Osteoblast (primary cell): ENCODE results near the gene NSD2. TPM values are rescaled to one million over a fixed set of nuclear protein-coding genes. Genes with fewer than 3 reads are reported as not detected.
"Not testable (repeated sequence)": the region's sequence is repeated elsewhere in the genome, so short reads cannot be mapped to it uniquely, and the experiment has no call there.

Experiments used
- DNase-seq: peaks from one replicate; pipeline ENCODE4 v3.0.0; 2011; ENCODE audit warnings: low spot score, mixed read lengths; ENCODE audit not compliant: insufficient read length; ENCODE audit errors: missing footprints
- H2AFZ ChIP-seq: 2 replicates; pipeline ENCODE4 v1.6.0; 2011; ENCODE audit warnings: mild to moderate bottlenecking, low read length
- H3K27ac ChIP-seq: 2 replicates; pipeline ENCODE4 v1.5.1; 2011; ENCODE audit warnings: mild to moderate bottlenecking, low read depth, low read length, moderate library complexity
- H3K27me3 ChIP-seq: 2 replicates; pipeline ENCODE4 v1.6.0; 2012; ENCODE audit warnings: mild to moderate bottlenecking, control low read depth, inconsistent platforms, low read length, moderate library complexity; ENCODE audit not compliant: insufficient read depth
- H3K36me3 ChIP-seq: 2 replicates; pipeline ENCODE4 v1.5.1; 2011; ENCODE audit warnings: mild to moderate bottlenecking, low read length, control low read depth, moderate library complexity; ENCODE audit not compliant: insufficient read depth
- H3K4me1 ChIP-seq: 2 replicates; pipeline ENCODE4 v1.5.1; 2011; ENCODE audit warnings: mild to moderate bottlenecking, low read length, control low read depth, moderate library complexity; ENCODE audit not compliant: insufficient read depth
- H3K4me2 ChIP-seq: 2 replicates; pipeline ENCODE4 v1.6.0; 2011; ENCODE audit warnings: mild to moderate bottlenecking, low read length; ENCODE audit not compliant: insufficient read depth
- H3K4me3 ChIP-seq: fragments of 200-600 bp; sonication (generic); 3 replicates; pipeline ENCODE4 v1.5.1; 2012; ENCODE audit warnings: mild to moderate bottlenecking, low read length, inconsistent platforms; ENCODE audit not compliant: insufficient read depth
- H3K79me2 ChIP-seq: 2 replicates; pipeline ENCODE4 v1.6.0; 2012; ENCODE audit warnings: mild to moderate bottlenecking, low read length, control low read depth, inconsistent platforms; ENCODE audit not compliant: insufficient read depth
- H3K9me3 ChIP-seq: 2 replicates; pipeline ENCODE4 v1.5.1; 2011; ENCODE audit warnings: low read depth, low read length, control low read depth
- H4K20me1 ChIP-seq: 2 replicates; pipeline ENCODE4 v1.6.0; 2012; ENCODE audit warnings: mild to moderate bottlenecking, low read length, control low read depth; ENCODE audit not compliant: insufficient read depth
- CTCF ChIP-seq: IDR thresholded peaks from 2 replicates; pipeline ENCODE4 v1.5.1; 2011; ENCODE audit warnings: mild to moderate bottlenecking, low read depth, low read length, moderate library complexity; ENCODE audit errors: extremely low read depth
- total RNA-seq: library from RNA; depleted of rRNA; stranded (reverse); fragments of >200 nt; gene quantifications from 2 replicates; pipeline ENCODE4 v1.2.3, GENCODE V29; 2012

NSD2 gene
- total RNA-seq, 1 donor, result 58.6 TPM

GRCh38 chr4:1991596-1992434 lies 120.6 kb downstream of the NSD2 start:
- TF ChIP-seq CTCF, result no peak
- peak; percentile 56 for DNase-seq
- Histone ChIP-seq H4K20me1 (peaks cover 25% of the 10 kb centered on the region), H3K4me2 (no peak overlapping the region), H3K79me2 (peaks cover 42% of the 10 kb centered on the region), H3K27me3 (no peaks in the 10 kb centered on the region), H3K4me1 (no peaks in the 10 kb centered on the region), H2AFZ (no peak overlapping the region), H3K4me3 (no peak overlapping the region), H3K36me3 (peaks cover 6% of the 10 kb centered on the region), H3K27ac (no peak overlapping the region), H3K9me3 (no peaks in the 10 kb centered on the region)

- TF ChIP-seq CTCF, result no peak
- H3K4me3 ChIP-seq, result no peak overlapping the region
These were observed 121.4 kb downstream of the NSD2 start for GRCh38 chr4:1992468-1993168.

GRCh38 chr4:1993169-1993516 lies 122.0 kb downstream of the NSD2 start:
- Histone ChIP-seq H2AFZ (no peak overlapping the region), H3K27ac (no peak overlapping the region), H3K4me2 (peak overlapping the region; percentile 45), H3K4me1 (no peaks in the 10 kb centered on the region), H4K20me1 (peaks cover 27% of the 10 kb centered on the region), H3K79me2 (peaks cover 55% of the 10 kb centered on the region), H3K27me3 (no peaks in the 10 kb centered on the region), H3K36me3 (peaks cover 13% of the 10 kb centered on the region), H3K4me3 (no peak overlapping the region), H3K9me3 (no peaks in the 10 kb centered on the region)
- no peak for DNase-seq
- TF ChIP-seq CTCF, result no peak

More at GRCh38 chr4:1992468-1993168, 121.4 kb downstream of the NSD2 start:
- no peaks in the 10 kb centered on the region for H3K27me3 ChIP-seq
- peak overlapping the region; percentile 45 for H3K4me2 ChIP-seq
- H3K4me1 ChIP-seq, result no peaks in the 10 kb centered on the region
- no peak overlapping the region for H2AFZ ChIP-seq
- peaks cover 23% of the 10 kb centered on the region for H4K20me1 ChIP-seq
- no peaks in the 10 kb centered on the region for H3K9me3 ChIP-seq
- peaks cover 50% of the 10 kb centered on the region for H3K79me2 ChIP-seq
- H3K27ac ChIP-seq, result no peak overlapping the region
- DNase-seq, result peak; percentile 64
- H3K36me3 ChIP-seq, result peaks cover 8% of the 10 kb centered on the region

GRCh38 chr4:1993718-1994516 lies 122.7 kb downstream of the NSD2 start:
- not testable (repeated sequence) for H2AFZ ChIP-seq, H3K4me1 ChIP-seq, H3K4me2 ChIP-seq, H3K27me3 ChIP-seq, H3K27ac ChIP-seq, H3K9me3 ChIP-seq, H3K4me3 ChIP-seq
- Histone ChIP-seq H3K36me3 (peaks cover 13% of the 10 kb centered on the region), H3K79me2 (peaks cover 63% of the 10 kb centered on the region), H4K20me1 (peaks cover 27% of the 10 kb centered on the region)
- DNase-seq, result peak; percentile 21
